Loucy (cell line): Measurements from ENCODE around the gene ZNF76.

Experiments
- H2AFZ ChIP-seq: fragments of 200-600 bp; sonication (generic); 2 replicates; pipeline ENCODE4 v1.6.0; 2016; ENCODE audit warnings: antibody characterized with exemption, mild to moderate bottlenecking, low read length, moderate library complexity
- H3F3A ChIP-seq: fragments of 200-600 bp; 2 replicates; pipeline ENCODE4 v1.6.0; 2016; ENCODE audit warnings: antibody characterized with exemption, low read depth, mild to moderate bottlenecking
- H3K27me3 ChIP-seq: fragments of 200-600 bp; sonication (generic); 2 replicates; pipeline ENCODE4 v1.6.1; 2014; ENCODE audit warnings: low read length, mild to moderate bottlenecking; ENCODE audit not compliant: insufficient read depth, poor library complexity, severe bottlenecking
- H3K36me3 ChIP-seq: fragments of 200-600 bp; sonication (generic); 2 replicates; pipeline ENCODE4 v1.6.1; 2016; ENCODE audit warnings: low read length; ENCODE audit not compliant: insufficient read depth
- H3K4me1 ChIP-seq: fragments of 200-600 bp; sonication (generic); 2 replicates; pipeline ENCODE4 v1.5.1; 2014; ENCODE audit warnings: low read length, mild to moderate bottlenecking; ENCODE audit not compliant: insufficient read depth, poor library complexity, severe bottlenecking
- H3K4me2 ChIP-seq: fragments of 200-600 bp; sonication (generic); 2 replicates; pipeline ENCODE4 v1.6.0; 2014; ENCODE audit warnings: antibody characterized with exemption, low read length, low read depth, mild to moderate bottlenecking; ENCODE audit not compliant: poor library complexity, severe bottlenecking
- H3K4me3 ChIP-seq: fragments of 200-600 bp; sonication (generic); 2 replicates; pipeline ENCODE4 v1.5.1; 2014; ENCODE audit warnings: low read length, mild to moderate bottlenecking, mixed read lengths; ENCODE audit not compliant: poor library complexity, severe bottlenecking
- H3K79me2 ChIP-seq: fragments of 200-600 bp; sonication (generic); 2 replicates; pipeline ENCODE4 v1.6.1; 2014; ENCODE audit warnings: low read length; ENCODE audit not compliant: insufficient read depth
- H3K9ac ChIP-seq: fragments of 200-600 bp; sonication (generic); 2 replicates; pipeline ENCODE4 v1.6.0; 2014; ENCODE audit warnings: mild to moderate bottlenecking, low read depth, low read length, moderate library complexity; ENCODE audit not compliant: poor library complexity, severe bottlenecking
- H3K9me2 ChIP-seq: fragments of 200-600 bp; sonication (generic); replicated peaks from 2 replicates; pipeline ENCODE4 v1.6.1; 2016; ENCODE audit warnings: low read depth, low read length, mixed read lengths
- H3K9me3 ChIP-seq: fragments of 200-600 bp; sonication (generic); 2 replicates; pipeline ENCODE4 v1.6.1; 2014; ENCODE audit warnings: mild to moderate bottlenecking, antibody characterized with exemption, low read length, low read depth; ENCODE audit not compliant: insufficient read depth
- H4K20me1 ChIP-seq: fragments of 200-600 bp; sonication (generic); 2 replicates; pipeline ENCODE4 v1.6.0; 2014; ENCODE audit warnings: antibody characterized with exemption, low read length, mild to moderate bottlenecking; ENCODE audit not compliant: insufficient read depth, poor library complexity, severe bottlenecking
- CTCF ChIP-seq: fragments of 200-600 bp; sonication (generic); conservative IDR thresholded peaks from 2 replicates; pipeline ENCODE4 v1.5.1; 2014; ENCODE audit warnings: mild to moderate bottlenecking, antibody characterized with exemption, low read length
- EZH2phosphoT487 ChIP-seq: fragments of 200-600 bp; IDR thresholded peaks from 2 replicates; pipeline ENCODE4 v1.6.1; 2018; ENCODE audit warnings: antibody characterized with exemption, mild to moderate bottlenecking, moderate library complexity, borderline replicate concordance

The ZNF76 gene

DNA sequence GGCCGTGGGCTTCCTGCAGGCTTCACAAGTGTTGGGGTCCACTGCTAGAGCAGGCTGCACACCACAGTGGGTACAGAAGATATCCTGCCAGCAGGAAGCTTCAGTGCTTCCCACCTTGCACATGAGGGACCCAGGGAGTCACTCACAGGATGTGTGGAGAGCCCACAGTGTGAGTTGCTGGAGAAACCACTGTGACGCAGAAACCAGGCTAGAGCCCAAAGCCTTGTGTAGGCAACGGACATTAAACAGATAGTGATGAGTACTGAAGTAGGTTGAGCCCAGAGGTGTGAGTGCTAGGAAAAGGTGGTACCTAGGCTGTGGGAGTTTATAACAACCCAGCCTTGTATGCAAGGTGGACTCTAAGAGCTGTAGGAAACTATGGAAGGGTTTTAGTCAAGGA lies 19.2 kb downstream of the ZNF76 start:
- no peak overlapping the region for H3K4me3 ChIP-seq
- no peaks in the 10 kb centered on the region for H3K4me1 ChIP-seq
- no peak overlapping the region for H3K9ac ChIP-seq
- H3K27me3 ChIP-seq, result no peaks in the 10 kb centered on the region
- H3K9me3 ChIP-seq, result no peaks in the 10 kb centered on the region
- no peak overlapping the region for H3K4me2 ChIP-seq
- H3K79me2 ChIP-seq, result no peaks in the 10 kb centered on the region
- H3F3A ChIP-seq, result no peaks in the 10 kb centered on the region
- no peaks in the 10 kb centered on the region for H4K20me1 ChIP-seq
- H2AFZ ChIP-seq, result no peak overlapping the region
- no peaks in the 10 kb centered on the region for H3K9me2 ChIP-seq
- TF ChIP-seq EZH2phosphoT487, result no peak
- no peak for TF ChIP-seq CTCF
- no peaks in the 10 kb centered on the region; the same call in 1 of the 2 replicates for H3K36me3 ChIP-seq

- Histone ChIP-seq H3K4me2 (no peak overlapping the region), H3K36me3 (peaks cover 5% of the 10 kb centered on the region; the same call in 1 of the 2 replicates)
- TF ChIP-seq CTCF (no peak), EZH2phosphoT487 (no peak)
Measured at GRCh38 chr6:35280903-35281302, 21.4 kb downstream of the ZNF76 start.

GRCh38 chr6:35282472-35282871 lies 22.9 kb downstream of the ZNF76 start:
- H3K9me3 ChIP-seq, result no peaks in the 10 kb centered on the region
- H3K4me3 ChIP-seq, result no peak overlapping the region
- H3K9ac ChIP-seq, result no peak overlapping the region
- H3K4me1 ChIP-seq, result no peaks in the 10 kb centered on the region
- no peaks in the 10 kb centered on the region for H3K27me3 ChIP-seq
- peaks cover 13% of the 10 kb centered on the region; the same call in 1 of the 2 replicates for H3K36me3 ChIP-seq
- no peaks in the 10 kb centered on the region for H3K79me2 ChIP-seq
- H3K9me2 ChIP-seq, result no peaks in the 10 kb centered on the region
- H4K20me1 ChIP-seq, result no peaks in the 10 kb centered on the region
- H3F3A ChIP-seq, result no peaks in the 10 kb centered on the region
- no peak overlapping the region for H3K4me2 ChIP-seq
- TF ChIP-seq EZH2phosphoT487, result no peak
- TF ChIP-seq CTCF, result no peak
- H2AFZ ChIP-seq, result no peak overlapping the region

More at GRCh38 chr6:35280903-35281302, 21.4 kb downstream of the ZNF76 start:
- Histone ChIP-seq H3K4me1 (no peaks in the 10 kb centered on the region), H3K27me3 (no peaks in the 10 kb centered on the region), H3K79me2 (no peaks in the 10 kb centered on the region), H3K9me2 (no peaks in the 10 kb centered on the region), H3K9ac (no peak overlapping the region), H4K20me1 (no peaks in the 10 kb centered on the region), H2AFZ (no peak overlapping the region), H3K9me3 (no peaks in the 10 kb centered on the region), H3K4me3 (no peak overlapping the region), H3F3A (no peaks in the 10 kb centered on the region)
